Immature natural killer cell (primary cell): ENCODE data around the gene KIF18B. TPM values are rescaled to one million over a fixed set of nuclear protein-coding genes. Genes with fewer than 3 reads are reported as not detected.

ENCODE experiments used
- DNase-seq, 3 donors: peaks; one replicate each; pipeline ENCODE4 v3.0.0; 2022; ENCODE audit warnings: mixed read lengths in 1 of 3
- H3K27ac Mint-ChIP-seq, 6 donors: one replicate each; pipeline ENCODE4 v1.8.0; 2020; ENCODE audit warnings: mixed read lengths in 6 of 6, mild to moderate bottlenecking in 5 of 6, inconsistent platforms in 4 of 6, moderate library complexity in 3 of 6
- H3K27me3 Mint-ChIP-seq, 3 donors: one replicate each; pipeline ENCODE4 v1.8.0; 2020 to 2021; ENCODE audit warnings: low read depth in 3 of 3, mild to moderate bottlenecking in 3 of 3, mixed read lengths in 3 of 3, moderate library complexity in 3 of 3, inconsistent platforms in 1 of 3
- H3K36me3 Mint-ChIP-seq, 3 donors: one replicate each; pipeline ENCODE4 v1.8.0; 2020; ENCODE audit warnings: mixed read lengths in 3 of 3, inconsistent platforms in 2 of 3, mild to moderate bottlenecking in 2 of 3
- H3K4me1 Mint-ChIP-seq, 2 donors: one replicate each; pipeline ENCODE4 v1.8.0; 2020; ENCODE audit warnings: inconsistent platforms in 2 of 2, mild to moderate bottlenecking in 2 of 2, mixed read lengths in 2 of 2, moderate library complexity in 1 of 2
- H3K4me3 Mint-ChIP-seq, 5 donors: one replicate each; pipeline ENCODE4 v1.8.0; 2020; ENCODE audit warnings: mild to moderate bottlenecking in 5 of 5, mixed read lengths in 5 of 5, inconsistent platforms in 3 of 5, moderate library complexity in 3 of 5
- H3K9me3 Mint-ChIP-seq, 6 donors: one replicate each; pipeline ENCODE4 v1.8.0; 2020; ENCODE audit warnings: mild to moderate bottlenecking in 6 of 6, mixed read lengths in 6 of 6, inconsistent platforms in 4 of 6, moderate library complexity in 3 of 6
- polyA plus RNA-seq, 3 donors: library from polyadenylated mRNA; unstranded; fragments of 300-500 nt; fragmentation: Illumina TruSeq; gene quantifications; one replicate each; pipeline ENCODE4 v1.2.3, GENCODE V29; 2021

KIF18B gene
- polyA plus RNA-seq, 3 donors from 2014 or later = 0.37 TPM; not detected in 2

GRCh38 chr17:44889003-44889402 lies 58.6 kb downstream of the KIF18B start:
- Mint-ChIP-seq H3K27me3 (peaks cover 0 to 1% (median 0%) of the 10 kb centered on the region in 3 donors), H3K9me3 (no peaks in the 10 kb centered on the region), H3K27ac (no peak overlapping the region), H3K4me3 (no peak overlapping the region), H3K36me3 (peaks cover 8 to 27% (median 9%) of the 10 kb centered on the region in 3 donors), H3K4me1 (peaks cover 7 to 12% of the 10 kb centered on the region in 2 donors)
- DNase-seq = no peak

- no peak overlapping the region for H3K4me3 Mint-ChIP-seq
- H3K9me3 Mint-ChIP-seq = no peaks in the 10 kb centered on the region
- peaks cover 7 to 12% of the 10 kb centered on the region in 2 donors for H3K4me1 Mint-ChIP-seq
- peaks cover 0 to 1% (median 0%) of the 10 kb centered on the region in 3 donors for H3K27me3 Mint-ChIP-seq
- H3K36me3 Mint-ChIP-seq = peaks cover 8 to 29% (median 14%) of the 10 kb centered on the region in 3 donors
- no peak overlapping the region for H3K27ac Mint-ChIP-seq
- DNase-seq = peak; percentile 28 to 53 (median 33)
Measured at GRCh38 chr17:44887971-44888954, 59.3 kb downstream of the KIF18B start.

- peaks cover 18 to 37% (median 23%) of the 10 kb centered on the region in 3 donors for H3K36me3 Mint-ChIP-seq
- no peak for DNase-seq
- peaks cover 7 to 12% of the 10 kb centered on the region in 2 donors for H3K4me1 Mint-ChIP-seq
- peak overlapping the region in 2 of 5 donors; percentile 40 to 55 for H3K4me3 Mint-ChIP-seq
- peak overlapping the region in 1 of 6 donors; percentile 3 for H3K27ac Mint-ChIP-seq
- no peaks in the 10 kb centered on the region for H3K9me3 Mint-ChIP-seq
- H3K27me3 Mint-ChIP-seq = peaks cover 0 to 1% (median 0%) of the 10 kb centered on the region in 3 donors
Measured at GRCh38 chr17:44887016-44887415, 60.6 kb downstream of the KIF18B start.

- DNase-seq = no peak
- Mint-ChIP-seq H3K27ac (no peak overlapping the region), H3K9me3 (no peaks in the 10 kb centered on the region), H3K4me3 (no peak overlapping the region), H3K36me3 (peaks cover 18 to 51% (median 35%) of the 10 kb centered on the region in 3 donors), H3K27me3 (peaks cover 0 to 4% (median 4%) of the 10 kb centered on the region in 3 donors), H3K4me1 (peaks cover 0 to 9% of the 10 kb centered on the region in 2 donors)
Measured at GRCh38 chr17:44884941-44885340, 62.6 kb downstream of the KIF18B start.

GRCh38 chr17:44881145-44881544 lies 66.4 kb downstream of the KIF18B start:
- DNase-seq = no peak
- peaks cover 31 to 59% (median 32%) of the 10 kb centered on the region in 3 donors for H3K36me3 Mint-ChIP-seq
- H3K9me3 Mint-ChIP-seq = no peaks in the 10 kb centered on the region
- peaks cover 0 to 2% of the 10 kb centered on the region in 2 donors for H3K4me1 Mint-ChIP-seq
- no peak overlapping the region for H3K27ac Mint-ChIP-seq
- peaks cover 2 to 4% (median 4%) of the 10 kb centered on the region in 3 donors for H3K27me3 Mint-ChIP-seq
- no peak overlapping the region for H3K4me3 Mint-ChIP-seq

- no peak overlapping the region for H3K4me3 Mint-ChIP-seq
- H3K4me1 Mint-ChIP-seq = no peaks in the 10 kb centered on the region
- no peak for DNase-seq
- H3K36me3 Mint-ChIP-seq = peaks cover 33 to 59% (median 36%) of the 10 kb centered on the region in 3 donors
- H3K27ac Mint-ChIP-seq = no peak overlapping the region
- H3K27me3 Mint-ChIP-seq = peaks cover 2 to 4% (median 3%) of the 10 kb centered on the region in 3 donors
- H3K9me3 Mint-ChIP-seq = no peaks in the 10 kb centered on the region
Measured at GRCh38 chr17:44880062-44880461, 67.5 kb downstream of the KIF18B start.

- no peak for DNase-seq
- peaks cover 2 to 4% (median 3%) of the 10 kb centered on the region in 3 donors for H3K27me3 Mint-ChIP-seq
- peaks cover 31 to 53% (median 32%) of the 10 kb centered on the region in 3 donors for H3K36me3 Mint-ChIP-seq
- H3K9me3 Mint-ChIP-seq = no peaks in the 10 kb centered on the region
- no peak overlapping the region for H3K4me3 Mint-ChIP-seq
- no peaks in the 10 kb centered on the region for H3K4me1 Mint-ChIP-seq
- no peak overlapping the region for H3K27ac Mint-ChIP-seq
Measured at GRCh38 chr17:44879376-44879775, 68.2 kb downstream of the KIF18B start.

- Mint-ChIP-seq H3K27ac (no peak overlapping the region), H3K4me3 (no peak overlapping the region), H3K27me3 (peaks cover 2 to 4% (median 3%) of the 10 kb centered on the region in 3 donors), H3K9me3 (no peaks in the 10 kb centered on the region), H3K36me3 (peaks cover 31 to 52% (median 35%) of the 10 kb centered on the region in 3 donors), H3K4me1 (no peaks in the 10 kb centered on the region)
- DNase-seq = peak in 1 of 3 donors; percentile 13
Measured at GRCh38 chr17:44878627-44879221, 68.8 kb downstream of the KIF18B start.

GRCh38 chr17:44877121-44877520 lies 70.5 kb downstream of the KIF18B start:
- no peak overlapping the region for H3K27ac Mint-ChIP-seq
- H3K9me3 Mint-ChIP-seq = no peaks in the 10 kb centered on the region
- DNase-seq = no peak
- H3K36me3 Mint-ChIP-seq = peaks cover 24 to 47% (median 26%) of the 10 kb centered on the region in 3 donors
- no peaks in the 10 kb centered on the region for H3K4me1 Mint-ChIP-seq
- peaks cover 2 to 4% (median 3%) of the 10 kb centered on the region in 3 donors for H3K27me3 Mint-ChIP-seq
- H3K4me3 Mint-ChIP-seq = no peak overlapping the region

GRCh38 chr17:44875761-44876160 lies 71.8 kb downstream of the KIF18B start:
- H3K4me1 Mint-ChIP-seq = no peaks in the 10 kb centered on the region
- no peak for DNase-seq
- H3K27me3 Mint-ChIP-seq = peaks cover 1 to 4% (median 2%) of the 10 kb centered on the region in 3 donors
- H3K4me3 Mint-ChIP-seq = no peak overlapping the region
- peaks cover 25 to 44% (median 27%) of the 10 kb centered on the region in 3 donors for H3K36me3 Mint-ChIP-seq
- no peak overlapping the region for H3K27ac Mint-ChIP-seq
- no peaks in the 10 kb centered on the region for H3K9me3 Mint-ChIP-seq

Other genes with a start within 250 kb of the KIF18B start
- gene DBF4B, start 239.1 kb downstream of the KIF18B start, polyA plus RNA-seq = 1 to 10 TPM in 1 of 3 donors, under 1 TPM in 1, not detected in 1; 0.52 to 1.1 TPM
- not detected for gene ADAM11, start 188.8 kb downstream of the KIF18B start, polyA plus RNA-seq
- gene GJC1, start 117.5 kb downstream of the KIF18B start, polyA plus RNA-seq = not detected
- gene HIGD1B, start 99.9 kb downstream of the KIF18B start, polyA plus RNA-seq = not detected
- 100 to 1,000 TPM in 2 of 3 donors, 10 to 100 TPM in 1; 76.5 to 109 (median 101) TPM for gene EFTUD2, start 48.3 kb downstream of the KIF18B start, polyA plus RNA-seq
- gene GFAP, start 32.3 kb downstream of the KIF18B start, polyA plus RNA-seq = 1 to 10 TPM in 1 of 3 donors, not detected in 2; 1.1 TPM
- gene C1QL1, start 20.5 kb upstream of the KIF18B start, polyA plus RNA-seq = under 1 TPM in 1 of 3 donors, not detected in 2; 0.20 TPM
- 10 to 100 TPM in 1 of 3 donors, 1 to 10 TPM in 2; 8.3 to 22.9 (median 9.3) TPM for gene DCAKD, start 103.9 kb upstream of the KIF18B start, polyA plus RNA-seq
- gene NMT1, start 113.5 kb upstream of the KIF18B start, polyA plus RNA-seq = 10 to 100 TPM; 53.8 to 74.1 (median 69.9) TPM
- gene PLCD3, start 184.7 kb upstream of the KIF18B start, polyA plus RNA-seq = under 1 TPM in 1 of 3 donors, not detected in 2; 0.75 TPM
- 10 to 100 TPM in 2 of 3 donors, 1 to 10 TPM in 1; 7.9 to 11.2 (median 10.4) TPM for gene ACBD4, start 187.9 kb upstream of the KIF18B start, polyA plus RNA-seq
- gene HEXIM1, start 200.7 kb upstream of the KIF18B start, polyA plus RNA-seq = 1 to 10 TPM; 1.1 to 7.2 (median 3.0) TPM
- 1 to 10 TPM; 1.9 to 7.4 (median 5.6) TPM for gene HEXIM2, start 214.1 kb upstream of the KIF18B start, polyA plus RNA-seq